ENCODE measurements around the gene ACADSB.
A peak's percentile ranks its signal among the peaks of the same experiment; 100 is the strongest.

ACADSB gene
- long read RNA-seq, full-length matches to known transcripts, result 15 of 33 reads
- long read RNA-seq, partial matches to known transcripts, result 1 of 33 reads
- long read RNA-seq, other reads (novel, unspliced or antisense), result 17 of 33 reads

- H3K27ac ChIP-seq (replicated peaks), result peak within 1 kb of the TSS; percentile 86
- DNase-seq (ENCODE audit: low read depth in 1 of 2, low spot score in 1 of 2), result peak; percentile 97 to 98
- H3K4me3 ChIP-seq (replicated peaks; ENCODE audit: insufficient read depth, low read length), result peak within 1 kb of the TSS; percentile 98
- TF ChIP-seq GABPA (IDR thresholded peaks at IDR 0.05; ENCODE audit: low read depth) (no peak), CTCF (IDR thresholded peaks at IDR 0.05; ENCODE audit: insufficient read depth, low read length) (no peak), SPI1 (IDR thresholded peaks at IDR 0.05; ENCODE audit: borderline replicate concordance, low read depth) (no peak), POLR2AphosphoS5 (IDR thresholded peaks at IDR 0.05; ENCODE audit: low read depth) (peak; percentile 92), REST (IDR thresholded peaks at IDR 0.05; ENCODE audit: insufficient replicate concordance, low read depth) (peak; percentile 61)
- no peaks in the 10 kb centered on the region for H3K27me3 ChIP-seq (ENCODE audit: insufficient read depth, poor library complexity, severe bottlenecking)
Measured at GRCh38 chr10:123008355-123009104, at the start of gene ACADSB, which contains the start of gene IKZF5. ACADSB (plus strand) TSS chr10:123009006; CDS start chr10:123009030, 24 bp downstream. IKZF5 (minus strand) TSS chr10:123008795; CDS start chr10:122998625, 10,170 bp downstream.

GRCh38 chr10:122962405-122962804 lies 46.4 kb upstream of the ACADSB start:
- H3K4me3 ChIP-seq (replicated peaks; ENCODE audit: insufficient read depth, low read length), result no peak overlapping the region
- DNase-seq (ENCODE audit: low read depth in 1 of 2, low spot score in 1 of 2), result no peak
- no peak for TF ChIP-seq GABPA (IDR thresholded peaks at IDR 0.05; ENCODE audit: low read depth)
- no peak for TF ChIP-seq REST (IDR thresholded peaks at IDR 0.05; ENCODE audit: insufficient replicate concordance, low read depth)
- TF ChIP-seq POLR2AphosphoS5 (IDR thresholded peaks at IDR 0.05; ENCODE audit: low read depth), result no peak
- no peak for TF ChIP-seq CTCF (IDR thresholded peaks at IDR 0.05; ENCODE audit: insufficient read depth, low read length)
- no peak for TF ChIP-seq SPI1 (IDR thresholded peaks at IDR 0.05; ENCODE audit: borderline replicate concordance, low read depth)

GRCh38 chr10:122966879-122967278 lies 41.9 kb upstream of the ACADSB start:
- H3K4me3 ChIP-seq (replicated peaks; ENCODE audit: insufficient read depth, low read length), result no peak overlapping the region
- no peaks in the 10 kb centered on the region for H3K27me3 ChIP-seq (ENCODE audit: insufficient read depth, poor library complexity, severe bottlenecking)
- H3K27ac ChIP-seq (replicated peaks), result no peak overlapping the region
- no peak for TF ChIP-seq SPI1 (IDR thresholded peaks at IDR 0.05; ENCODE audit: borderline replicate concordance, low read depth)
- TF ChIP-seq REST (IDR thresholded peaks at IDR 0.05; ENCODE audit: insufficient replicate concordance, low read depth), result no peak
- TF ChIP-seq POLR2AphosphoS5 (IDR thresholded peaks at IDR 0.05; ENCODE audit: low read depth), result no peak
- no peak for TF ChIP-seq GABPA (IDR thresholded peaks at IDR 0.05; ENCODE audit: low read depth)
- TF ChIP-seq CTCF (IDR thresholded peaks at IDR 0.05; ENCODE audit: insufficient read depth, low read length), result no peak
- DNase-seq (ENCODE audit: low read depth in 1 of 2, low spot score in 1 of 2), result no peak

More at GRCh38 chr10:122962405-122962804, 46.4 kb upstream of the ACADSB start:
- no peak overlapping the region for H3K27ac ChIP-seq (replicated peaks)
- no peaks in the 10 kb centered on the region for H3K27me3 ChIP-seq (ENCODE audit: insufficient read depth, poor library complexity, severe bottlenecking)

Measured in HL-60 (cell line).